ENCODE results near the gene TFRC. TPM values are rescaled to one million over a fixed set of nuclear protein-coding genes. Genes with fewer than 3 reads are reported as not detected.

TFRC gene
- total RNA-seq, 1 experiment from 2014 or later, result 336 TPM

- POLR2A ChIA-PET (ENCODE audit: low non-redundant PET), result no interaction called here
Observed at GRCh38 chr3:196012941-196013476, 68.9 kb downstream of the TFRC start.

GRCh38 chr3:196012481-196012880 lies 69.4 kb downstream of the TFRC start:
- ChIA-PET POLR2A (ENCODE audit: low non-redundant PET) (no interaction called here), CTCF (no interaction called here)
- H3K4me3 ChIP-seq (ENCODE audit: low read depth, low read length, poor library complexity, severe bottlenecking), result no peak overlapping the region
- BruUV-seq (replicated peaks), result no TSS peak
- no peaks in the 10 kb centered on the region for H3K4me1 ChIP-seq (ENCODE audit: insufficient read depth, low read length, poor library complexity, severe bottlenecking)
- no peaks in the 10 kb centered on the region for H3K36me3 ChIP-seq (ENCODE audit: insufficient read depth, low read length, poor library complexity, severe bottlenecking)
- H3K27ac ChIP-seq (ENCODE audit: low read depth, low read length, poor library complexity, severe bottlenecking), result no peak overlapping the region
- peaks cover 6% of the 10 kb centered on the region for H3K9me3 ChIP-seq (ENCODE audit: low read depth, low read length, poor library complexity, severe bottlenecking)
- DNase-seq (ENCODE audit: low spot score), result no peak
- TF ChIP-seq CTCF (conservative IDR thresholded peaks at IDR 0.05; ENCODE audit: low read depth, low read length) (no peak), EZH2 (IDR thresholded peaks at IDR 0.05; ENCODE audit: borderline replicate concordance, low read depth, low read length, poor library complexity, severe bottlenecking) (no peak)
- intact Hi-C loops (cut with micrococcal nuclease; ENCODE audit: unreplicated experiment), result no loop called here
- H3K27me3 ChIP-seq (replicated peaks; ENCODE audit: insufficient read depth, low read depth, low read length, poor library complexity), result peaks cover 18% of the 10 kb centered on the region

More at GRCh38 chr3:196012941-196013476, 68.9 kb downstream of the TFRC start:
- TF ChIP-seq EZH2 (IDR thresholded peaks at IDR 0.05; ENCODE audit: borderline replicate concordance, low read depth, low read length, poor library complexity, severe bottlenecking), result no peak
- no peak for TF ChIP-seq CTCF (conservative IDR thresholded peaks at IDR 0.05; ENCODE audit: low read depth, low read length)
- intact Hi-C loops (cut with micrococcal nuclease; ENCODE audit: unreplicated experiment), result no loop called here
- no peak for DNase-seq (ENCODE audit: low spot score)
- no TSS peak for BruUV-seq (replicated peaks)
- peaks cover 18% of the 10 kb centered on the region for H3K27me3 ChIP-seq (replicated peaks; ENCODE audit: insufficient read depth, low read depth, low read length, poor library complexity)
- H3K9me3 ChIP-seq (ENCODE audit: low read depth, low read length, poor library complexity, severe bottlenecking), result peaks cover 6% of the 10 kb centered on the region
- no peaks in the 10 kb centered on the region for H3K4me1 ChIP-seq (ENCODE audit: insufficient read depth, low read length, poor library complexity, severe bottlenecking)
- H3K27ac ChIP-seq (ENCODE audit: low read depth, low read length, poor library complexity, severe bottlenecking), result no peak overlapping the region
- no peaks in the 10 kb centered on the region for H3K36me3 ChIP-seq (ENCODE audit: insufficient read depth, low read length, poor library complexity, severe bottlenecking)
- no peak overlapping the region for H3K4me3 ChIP-seq (ENCODE audit: low read depth, low read length, poor library complexity, severe bottlenecking)
- CTCF ChIA-PET, result no interaction called here

GRCh38 chr3:196009456-196009855 lies 72.4 kb downstream of the TFRC start:
- no peak for DNase-seq (ENCODE audit: low spot score)
- Histone ChIP-seq H3K36me3 (ENCODE audit: insufficient read depth, low read length, poor library complexity, severe bottlenecking) (no peaks in the 10 kb centered on the region), H3K27me3 (replicated peaks; ENCODE audit: insufficient read depth, low read depth, low read length, poor library complexity) (peaks cover 18% of the 10 kb centered on the region), H3K9me3 (ENCODE audit: low read depth, low read length, poor library complexity, severe bottlenecking) (peaks cover 6% of the 10 kb centered on the region), H3K27ac (ENCODE audit: low read depth, low read length, poor library complexity, severe bottlenecking) (no peak overlapping the region), H3K4me3 (ENCODE audit: low read depth, low read length, poor library complexity, severe bottlenecking) (no peak overlapping the region), H3K4me1 (ENCODE audit: insufficient read depth, low read length, poor library complexity, severe bottlenecking) (no peaks in the 10 kb centered on the region)
- ChIA-PET CTCF (no interaction called here), POLR2A (ENCODE audit: low non-redundant PET) (no interaction called here)
- no peak for TF ChIP-seq EZH2 (IDR thresholded peaks at IDR 0.05; ENCODE audit: borderline replicate concordance, low read depth, low read length, poor library complexity, severe bottlenecking)
- TF ChIP-seq CTCF (conservative IDR thresholded peaks at IDR 0.05; ENCODE audit: low read depth, low read length), result no peak
- BruUV-seq (replicated peaks), result no TSS peak
- intact Hi-C loops (cut with micrococcal nuclease; ENCODE audit: unreplicated experiment), result no loop called here

Measured in A673 (cell line).